Fibroblast of skin of left quadriceps (primary cell): ENCODE data around the gene PTPRN2.
"Not testable (repeated sequence)": the region's sequence is repeated elsewhere in the genome, so short reads cannot be mapped to it uniquely, and the experiment has no call there.

ENCODE experiments used
- DNase-seq, 2 experiments: peaks; one replicate each; pipeline ENCODE4 v3.0.0-alpha.2; 2013; ENCODE audit warnings: low read depth in 2 of 2

The PTPRN2 gene

DNA sequence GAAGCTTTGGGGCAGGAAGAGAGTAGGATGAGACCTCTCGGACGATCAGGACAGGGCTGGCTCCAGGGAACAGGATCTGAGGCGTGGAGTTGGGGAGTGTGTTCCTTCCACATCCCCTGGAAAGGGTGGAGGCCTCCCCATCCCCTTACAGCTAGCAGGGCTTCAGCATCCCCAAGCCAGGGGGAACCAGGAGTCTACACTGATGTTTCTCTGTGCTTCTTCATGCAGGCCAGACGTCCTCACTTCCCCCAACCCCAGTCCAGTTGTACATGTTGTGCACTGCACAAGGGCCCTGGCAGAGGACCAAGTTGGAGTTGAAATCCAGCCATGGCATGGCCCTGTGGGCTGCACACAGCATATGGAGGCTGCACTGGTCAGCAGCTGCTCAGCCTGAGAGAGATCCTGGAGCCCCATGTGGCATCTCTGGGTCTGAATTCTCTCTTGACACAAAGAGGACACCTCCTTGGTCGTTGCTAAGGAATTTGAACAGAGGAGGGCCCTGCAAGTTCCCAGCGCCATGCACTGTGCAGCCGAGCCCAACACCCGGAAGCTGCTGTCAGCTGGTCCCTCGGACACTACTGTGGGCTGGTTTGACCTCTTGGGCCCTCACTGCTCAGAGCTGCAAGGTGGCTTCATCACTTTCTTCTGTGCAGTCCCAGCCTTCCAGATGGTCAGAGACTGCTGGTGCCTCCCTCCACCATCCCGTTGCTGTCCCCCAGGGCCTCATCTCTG is 1069.7 kb downstream of the PTPRN2 start:
- no peak for DNase-seq

GRCh38 chr7:157516911-157517781 is 1070.5 kb downstream of the PTPRN2 start:
- DNase-seq = no peak

GRCh38 chr7:157516311-157516710 is 1071.3 kb downstream of the PTPRN2 start:
- no peak for DNase-seq

- DNase-seq = no peak
These were observed 1072.1 kb downstream of the PTPRN2 start for GRCh38 chr7:157515342-157516041.

DNA sequence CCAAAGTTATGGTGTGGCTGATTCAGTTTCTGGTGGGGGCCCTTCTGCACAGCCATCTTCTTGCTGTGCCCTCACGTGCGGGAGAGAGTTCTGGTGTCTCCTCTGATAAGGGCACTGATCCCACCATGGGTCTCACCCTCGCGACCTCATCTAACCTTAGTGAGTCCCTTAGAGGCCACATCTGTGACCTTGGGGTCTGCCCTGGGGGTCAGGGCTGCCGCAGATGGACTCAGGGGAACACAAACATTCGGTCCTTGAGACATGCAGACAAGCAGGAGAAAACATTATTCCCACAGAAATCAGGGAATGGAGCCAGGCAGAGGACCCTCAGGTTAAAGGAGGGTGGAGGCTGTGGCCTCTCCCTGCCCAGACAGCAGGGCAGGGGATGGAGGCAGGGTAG is 1072.9 kb downstream of the PTPRN2 start:
- DNase-seq = no peak

- DNase-seq = no peak
These were observed 1073.3 kb downstream of the PTPRN2 start for GRCh38 chr7:157514306-157514705.

DNA sequence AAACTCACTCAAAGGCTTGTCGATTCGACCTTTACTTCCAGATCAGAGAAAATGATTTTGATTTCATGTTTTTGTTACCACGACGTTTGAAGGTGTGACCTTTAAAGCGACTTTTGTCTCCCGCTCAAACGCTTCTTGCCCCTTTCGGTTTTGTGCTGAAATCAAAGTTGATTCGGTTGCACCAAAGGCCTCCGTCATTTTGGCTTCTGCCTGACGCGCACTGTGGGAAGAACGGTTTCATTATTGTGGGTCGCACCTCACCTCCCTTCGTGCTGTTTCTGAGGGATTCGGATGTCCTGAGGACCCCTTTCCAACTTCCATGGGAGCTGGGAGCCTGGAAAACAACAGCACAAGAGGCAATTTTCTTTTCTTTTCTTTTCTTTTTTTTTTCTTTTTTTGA is 1073.9 kb downstream of the PTPRN2 start:
- DNase-seq = no peak

DNA sequence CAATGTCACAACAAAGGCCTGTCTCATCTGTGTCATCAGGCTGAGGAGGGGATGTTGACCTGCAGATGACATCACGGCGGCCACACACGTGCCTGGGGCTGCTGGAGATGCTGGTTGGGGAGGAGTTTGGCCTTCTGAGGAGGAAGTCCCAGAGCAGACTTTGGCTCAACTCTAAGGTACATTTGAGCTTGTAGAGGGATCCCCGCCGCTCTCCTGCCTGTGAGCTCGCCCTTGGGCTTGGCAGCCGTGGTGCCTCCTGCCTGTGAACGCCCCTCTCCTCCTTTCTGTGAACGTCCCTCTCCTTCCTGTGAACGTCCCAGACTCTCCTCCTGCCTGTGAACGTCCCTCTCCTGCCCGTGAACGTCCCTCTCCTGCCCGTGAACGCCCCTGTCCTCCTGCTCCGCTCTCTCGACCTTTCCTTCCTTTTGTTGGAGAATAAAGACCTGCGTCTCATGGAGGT is 1074.4 kb downstream of the PTPRN2 start:
- DNase-seq = no peak

DNA sequence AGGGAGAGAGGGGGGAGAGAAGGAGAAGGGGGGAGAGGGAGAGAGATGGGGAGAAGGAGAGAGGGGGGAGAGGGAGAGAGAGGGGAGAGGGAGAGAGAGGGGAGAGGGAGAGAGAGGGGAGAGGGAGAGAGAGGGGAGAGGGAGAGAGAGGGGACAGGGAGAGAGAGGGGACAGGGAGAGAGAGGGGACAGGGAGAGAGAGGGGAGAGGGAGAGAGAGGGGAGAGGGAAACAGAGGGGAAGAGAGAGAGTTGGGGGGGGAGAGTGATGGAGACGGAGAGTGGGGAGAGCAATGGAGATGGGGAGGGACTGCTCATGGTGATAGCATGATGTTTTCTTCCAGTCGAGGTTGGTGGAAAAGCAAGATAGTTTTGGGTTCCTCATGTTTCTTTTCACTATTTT is 1078.4 kb downstream of the PTPRN2 start:
- DNase-seq = no peak

DNA sequence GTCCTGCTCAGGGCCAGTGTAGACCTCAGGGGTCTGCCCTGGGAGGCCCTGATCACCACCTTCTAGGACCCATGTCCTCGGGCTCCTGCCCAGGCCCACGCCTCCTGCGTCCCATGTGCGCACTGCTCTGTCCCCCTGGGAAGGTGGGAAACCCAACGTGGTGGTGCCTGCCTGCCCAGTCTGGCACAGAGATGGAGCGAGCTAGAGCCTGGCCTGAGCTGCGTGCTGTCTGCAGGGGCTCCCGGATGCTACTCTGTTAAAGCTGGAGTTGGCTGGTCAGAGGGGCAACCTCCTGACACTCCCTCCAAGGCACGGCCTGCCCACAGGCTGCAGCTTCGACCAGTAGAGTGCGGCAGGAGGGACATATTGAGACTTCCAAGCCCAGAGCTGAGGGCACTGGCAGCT is 1079.1 kb downstream of the PTPRN2 start:
- no peak for DNase-seq

DNA sequence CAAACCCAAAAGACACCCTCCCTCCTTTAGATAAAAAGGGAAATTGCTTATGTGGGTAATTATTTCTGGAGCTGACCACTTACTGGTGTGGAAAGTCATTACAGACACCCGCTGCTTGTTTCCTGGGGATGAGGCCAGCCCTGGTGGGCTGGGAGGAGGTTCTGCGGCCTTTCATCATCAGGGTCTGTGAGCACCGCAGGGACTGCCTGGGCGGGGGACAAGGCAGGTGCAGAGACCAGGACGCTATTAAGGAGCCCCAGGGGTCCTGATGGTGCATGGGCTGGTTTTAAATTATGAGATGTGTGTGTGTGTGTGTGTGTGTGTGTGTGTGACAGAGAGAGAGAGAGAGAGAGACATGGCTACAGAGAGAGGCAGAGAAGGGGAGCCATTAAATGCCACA is 1079.6 kb downstream of the PTPRN2 start:
- DNase-seq = no peak

DNA sequence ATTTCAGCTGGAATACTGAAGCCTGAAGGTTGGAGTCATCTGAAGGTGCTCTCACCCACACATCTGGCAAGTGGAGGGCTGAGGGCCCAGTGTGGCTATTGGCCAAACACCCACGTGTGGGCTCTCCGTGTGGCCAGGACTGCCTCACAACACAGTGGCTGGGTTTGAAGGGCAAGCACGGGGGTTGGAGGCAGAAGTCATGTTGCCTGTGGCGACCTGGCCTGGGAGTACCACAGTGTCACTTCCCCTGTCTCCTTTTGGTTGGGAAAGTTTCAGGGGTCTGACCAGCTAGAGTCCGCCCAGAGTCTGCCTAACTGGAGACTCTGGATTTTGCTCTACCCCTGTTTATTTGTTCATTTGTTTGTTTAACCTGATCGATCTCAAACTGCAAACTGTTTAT is 1081.4 kb downstream of the PTPRN2 start:
- no peak for DNase-seq

DNA sequence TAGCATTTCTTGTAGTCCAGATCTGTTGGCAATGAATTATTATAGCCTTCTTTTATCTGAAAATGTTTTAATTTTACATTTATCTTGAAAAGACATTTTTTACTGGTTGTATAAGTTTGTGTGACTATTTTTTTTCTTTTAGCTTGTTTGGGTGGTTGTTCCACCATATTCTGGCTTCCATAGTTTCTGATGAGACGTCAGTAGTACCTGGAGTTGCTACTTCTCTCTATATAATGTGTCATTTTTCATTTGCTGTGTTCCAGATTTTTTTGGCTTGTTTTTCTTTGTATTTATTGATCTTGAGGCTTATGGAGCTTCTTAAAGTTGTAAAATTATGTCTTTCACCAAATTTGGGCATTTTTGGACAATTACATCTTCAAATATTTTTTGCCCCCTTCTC is 1082.0 kb downstream of the PTPRN2 start:
- no peak for DNase-seq

GRCh38 chr7:157503229-157503628 is 1084.4 kb downstream of the PTPRN2 start:
- DNase-seq = no peak

DNA sequence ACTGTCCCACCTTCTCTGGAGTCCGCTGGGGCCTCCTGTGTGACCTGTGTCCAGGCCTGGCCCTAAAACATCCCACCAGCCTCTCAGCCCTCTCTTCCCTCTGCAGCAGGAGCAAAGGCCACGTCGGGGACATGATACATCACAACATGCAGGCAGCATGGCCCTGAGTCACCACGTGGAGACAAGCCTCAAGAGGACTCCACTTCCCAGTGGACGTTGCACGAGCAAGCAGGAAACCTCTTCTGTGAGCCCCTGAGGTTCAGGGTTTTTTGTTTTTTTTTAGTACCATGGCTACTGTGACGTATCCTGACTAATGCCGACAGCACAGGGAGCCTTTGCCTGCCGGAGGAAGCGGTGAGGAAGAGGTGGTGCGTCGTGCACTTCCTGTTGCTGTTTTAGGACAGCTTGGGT is 1084.9 kb downstream of the PTPRN2 start:
- DNase-seq = no peak

- no peak for DNase-seq
These were observed 1086.0 kb downstream of the PTPRN2 start for GRCh38 chr7:157501581-157501980.

- DNase-seq = not testable (repeated sequence)
These were observed 1086.6 kb downstream of the PTPRN2 start for GRCh38 chr7:157500989-157501540.

DNA sequence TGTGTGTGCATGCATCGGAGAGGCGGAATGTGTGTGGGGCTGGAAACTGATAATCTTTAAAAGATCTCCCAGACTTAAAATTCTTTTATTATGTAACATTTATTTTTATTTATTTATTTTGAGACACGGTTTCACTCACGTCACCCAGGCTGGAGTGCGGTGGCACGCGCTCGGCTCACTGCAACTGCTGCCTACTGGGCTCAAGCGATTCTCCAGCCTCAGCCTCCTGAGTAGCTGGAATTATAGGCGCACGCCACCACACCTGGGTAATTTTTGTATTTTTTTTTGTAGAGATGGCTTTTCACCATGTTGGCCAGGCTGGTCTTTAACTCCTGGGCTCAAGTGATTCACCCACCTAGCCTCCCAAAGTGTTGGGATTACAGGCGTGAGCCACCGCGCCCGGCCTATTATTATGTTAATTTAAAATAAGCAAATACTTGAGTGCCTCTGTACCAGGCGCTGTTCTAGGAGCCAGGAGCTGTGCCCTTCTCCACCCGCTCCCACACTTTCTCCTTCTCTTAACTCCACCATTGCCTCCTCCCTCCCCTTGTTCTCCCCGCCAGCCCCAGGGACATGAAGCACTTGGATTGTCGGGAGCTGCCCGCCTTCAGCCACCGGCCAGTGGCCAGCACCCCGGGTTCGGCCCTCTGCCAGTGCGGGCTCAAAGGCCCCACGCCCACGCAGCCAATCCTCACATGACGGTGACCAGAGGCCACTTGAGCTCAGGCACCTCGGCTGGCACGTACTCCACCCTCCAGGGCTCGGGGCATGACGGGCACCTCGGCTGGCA is 1087.3 kb downstream of the PTPRN2 start:
- no peak for DNase-seq

DNA sequence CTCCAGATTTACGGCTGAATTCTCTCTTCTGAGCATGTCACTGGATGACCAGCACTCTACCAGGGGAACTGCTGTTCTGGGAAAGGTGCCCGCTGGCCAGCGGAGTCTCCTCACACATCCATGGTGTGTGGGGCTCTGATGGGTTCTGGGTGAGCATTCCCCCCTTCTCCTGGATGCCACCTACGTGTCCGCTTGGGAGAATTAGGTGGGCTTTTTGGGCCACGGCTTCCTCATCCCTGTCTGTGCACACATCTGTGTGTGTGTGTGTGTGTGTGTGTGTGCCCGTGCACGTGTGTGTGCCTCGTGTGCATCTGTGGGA is 1087.8 kb downstream of the PTPRN2 start:
- DNase-seq = no peak

DNA sequence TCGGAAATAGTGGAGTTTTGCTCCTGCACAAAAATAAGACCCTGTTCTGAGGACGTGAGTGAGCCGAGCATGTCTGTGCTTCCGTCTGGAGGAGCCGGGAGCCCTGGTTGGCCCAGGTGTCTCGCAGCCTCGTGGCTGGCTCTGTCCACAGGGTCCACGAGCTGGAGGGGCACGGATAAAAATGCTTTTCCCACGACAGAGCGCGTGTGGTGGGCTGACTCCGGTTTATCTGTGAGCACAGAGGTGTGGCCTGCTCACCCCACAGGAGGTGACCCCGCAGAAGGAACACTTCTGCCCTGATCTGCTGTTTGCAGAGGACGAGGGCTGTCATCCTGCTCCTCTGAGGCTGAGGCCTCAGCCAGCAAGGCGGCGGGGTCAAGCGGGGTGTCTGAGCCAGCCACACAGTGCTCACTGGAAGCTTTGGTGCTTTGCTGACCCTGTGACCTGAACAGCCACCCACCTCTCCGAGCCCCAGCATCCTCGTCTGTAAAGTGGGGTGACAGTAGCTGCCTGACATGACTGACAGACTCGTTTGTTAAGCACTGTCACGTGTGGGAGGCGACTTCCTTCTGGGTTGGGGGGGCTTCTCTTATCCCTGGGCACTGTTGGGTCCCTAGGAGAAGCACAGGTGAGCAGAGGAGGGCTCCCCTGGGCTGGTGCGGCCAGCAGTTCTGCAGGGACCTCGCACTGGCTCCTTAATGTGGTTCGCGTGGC is 1088.3 kb downstream of the PTPRN2 start:
- no peak for DNase-seq

- DNase-seq = no peak
These were observed 1089.0 kb downstream of the PTPRN2 start for GRCh38 chr7:157498657-157499056.
